NT2/D1 (cell line): ENCODE measurements around the gene DLG2.

ENCODE experiments used
- SUZ12 ChIP-seq: IDR thresholded peaks from 2 replicates; pipeline ENCODE4 v1.6.1; 2011; ENCODE audit not compliant: insufficient read length, insufficient read depth; ENCODE audit errors: extremely low read depth
- YY1 ChIP-seq: IDR thresholded peaks from 2 replicates; pipeline ENCODE4 v1.6.1; 2011; ENCODE audit not compliant: insufficient read length, insufficient read depth
- ZNF274 ChIP-seq: IDR thresholded peaks from 2 replicates; pipeline ENCODE4 v1.6.1; 2011; ENCODE audit warnings: mild to moderate bottlenecking, low read depth, low read length

DNA sequence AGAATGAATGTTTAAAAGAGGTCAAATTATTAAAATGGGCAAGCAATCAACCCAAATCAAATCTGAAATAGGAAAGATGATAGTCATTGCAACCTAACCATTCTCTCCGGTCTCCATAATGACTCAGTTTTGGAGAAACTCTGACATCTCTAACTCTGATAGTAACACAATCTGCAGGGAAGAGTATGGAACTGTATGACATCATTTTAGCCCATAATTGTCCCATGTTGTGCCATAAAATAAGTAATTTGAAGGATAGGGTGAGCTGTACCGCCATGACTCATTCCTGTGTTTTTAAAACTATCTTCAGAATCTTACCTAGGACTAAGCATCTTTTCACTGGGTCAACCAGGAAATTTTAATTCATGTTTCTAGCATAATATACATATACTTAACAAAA, 350.8 kb downstream of the DLG2 start:
- TF ChIP-seq SUZ12, result no peak
- no peak for TF ChIP-seq YY1
- TF ChIP-seq ZNF274, result no peak
